Measurements from ENCODE around the gene CD79B.

The CD79B gene

DNA sequence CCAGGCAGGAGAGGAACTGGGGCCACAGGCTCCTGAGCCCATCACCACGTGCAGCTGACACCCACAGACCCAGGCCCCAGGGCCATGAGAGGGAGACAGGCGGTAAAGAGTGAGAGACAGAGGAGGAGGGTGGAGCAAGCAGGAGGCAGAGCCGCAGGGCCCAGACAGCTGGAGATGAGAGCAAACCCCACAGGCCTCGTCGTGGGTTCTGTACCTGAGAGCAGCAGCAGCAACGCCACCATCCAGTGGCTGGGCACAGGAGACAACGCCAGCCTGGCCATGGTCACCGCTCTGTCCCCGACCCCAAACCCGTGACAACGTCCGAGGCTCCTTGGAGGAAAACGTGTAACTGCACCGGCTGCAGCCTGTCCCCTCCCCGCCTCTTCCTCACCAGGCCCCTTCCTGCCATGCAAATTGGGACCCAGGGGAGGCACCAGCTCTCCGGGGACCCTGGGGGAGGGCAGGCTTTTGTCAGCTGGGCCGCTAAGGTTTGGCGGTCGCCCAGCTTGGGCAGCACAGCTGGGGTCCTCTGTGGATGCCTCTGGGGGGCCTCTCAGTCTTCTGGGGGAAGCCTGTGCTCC is at the start of gene CD79B:
CD79B (minus strand) TSS at position 351 of the 581 bp plus-strand sequence; CDS start at position 281, 70 bp downstream.
- no peak for TF ChIP-seq GATA3 (IDR thresholded peaks at IDR 0.05; ENCODE audit: low read depth, low read length)
- TF ChIP-seq GATA2 (IDR thresholded peaks at IDR 0.05; ENCODE audit: low read depth, low read length), result no peak

DNA sequence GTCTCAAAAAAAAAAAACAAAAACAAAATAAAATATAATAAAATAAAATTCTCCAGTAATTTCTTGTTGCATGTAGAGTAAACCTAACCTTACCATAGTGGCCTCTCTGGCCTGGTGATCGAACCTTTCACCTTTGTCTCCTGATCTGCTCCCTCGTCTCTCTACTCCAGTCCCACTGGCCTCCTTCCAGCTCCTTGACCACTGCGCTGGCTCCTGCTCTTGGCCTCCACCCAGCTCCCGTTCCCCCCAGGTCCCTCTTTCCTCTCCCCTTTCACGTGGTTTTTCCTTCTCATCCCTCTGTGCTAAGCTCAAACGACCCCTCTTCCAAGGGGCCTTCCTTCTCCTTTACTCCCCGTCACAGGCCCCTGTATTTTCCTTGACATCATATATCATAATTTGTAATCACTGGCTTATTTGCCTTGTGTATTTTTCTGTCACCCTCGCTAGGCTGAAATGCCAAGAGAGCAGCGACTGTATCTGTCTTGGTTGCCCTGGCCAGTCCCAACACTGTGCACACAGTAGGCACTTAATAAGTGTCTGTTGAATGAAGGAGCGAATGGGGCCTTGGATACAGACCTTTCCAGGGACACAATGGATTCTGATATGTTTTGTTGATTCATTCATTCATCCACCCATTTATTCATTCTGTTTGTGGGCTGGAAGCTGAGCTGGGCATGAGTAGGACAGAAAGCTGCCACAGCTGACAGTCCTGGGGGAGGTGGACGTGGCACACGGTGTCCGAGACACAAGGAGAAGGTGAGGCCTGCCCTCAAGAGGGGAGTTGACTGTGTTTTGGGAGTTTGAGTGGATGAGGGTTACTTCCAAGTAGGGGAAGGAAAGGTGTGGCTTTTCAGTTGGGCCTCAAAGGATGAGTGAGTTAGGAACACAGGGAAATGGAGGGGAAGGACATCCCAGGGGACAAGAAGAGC is 46.4 kb upstream of the CD79B start:
- no peak for TF ChIP-seq GATA2 (IDR thresholded peaks at IDR 0.05; ENCODE audit: low read depth, low read length)
- TF ChIP-seq GATA3 (IDR thresholded peaks at IDR 0.05; ENCODE audit: low read depth, low read length), result no peak

DNA sequence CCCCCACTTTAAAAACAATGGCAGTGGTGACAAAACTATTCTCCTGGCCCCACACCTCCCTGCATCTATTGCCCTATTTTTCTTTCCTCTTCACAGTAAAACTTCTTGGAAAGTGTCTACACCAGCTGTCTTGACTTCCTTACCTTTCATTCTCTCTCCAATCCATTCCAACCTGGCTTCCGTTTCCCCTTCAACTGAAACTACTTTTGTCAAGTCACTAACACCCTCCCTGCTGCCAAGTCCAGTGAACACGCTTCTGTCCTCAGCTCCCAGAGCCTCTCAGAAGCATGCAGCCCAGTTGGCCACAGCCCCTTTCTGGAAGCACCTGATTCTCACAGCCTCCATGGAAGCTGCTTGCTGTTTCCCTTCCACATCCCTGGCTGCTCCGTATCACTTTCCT is 44.6 kb upstream of the CD79B start:
- no peak for TF ChIP-seq GATA2 (IDR thresholded peaks at IDR 0.05; ENCODE audit: low read depth, low read length)
- no peak for TF ChIP-seq GATA3 (IDR thresholded peaks at IDR 0.05; ENCODE audit: low read depth, low read length)

DNA sequence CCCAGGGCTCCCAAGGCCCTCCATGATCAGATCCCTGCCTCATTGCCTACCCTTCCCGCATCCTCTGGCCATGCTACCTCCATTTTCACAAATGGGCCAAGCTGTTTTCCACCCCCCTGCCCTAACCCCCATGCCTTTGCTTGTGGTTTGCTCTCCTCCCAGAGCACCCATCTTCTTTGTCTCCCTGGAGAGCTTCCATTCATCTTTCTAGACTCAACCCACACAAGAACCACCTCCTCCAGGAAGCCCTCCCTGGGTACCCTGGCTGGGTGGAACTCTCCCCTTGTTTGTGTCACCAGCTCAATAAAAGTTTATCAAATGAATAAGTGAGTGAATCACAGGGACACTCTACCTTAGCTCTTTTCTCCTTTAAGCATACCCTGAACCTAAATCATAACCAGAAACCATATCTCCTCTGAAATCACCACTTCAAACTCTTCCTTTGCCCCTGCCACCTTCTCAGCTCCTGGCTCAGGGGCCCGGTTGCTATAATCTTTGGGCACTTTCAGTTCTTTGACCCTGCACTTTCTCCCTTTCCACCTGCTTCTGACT is 43.5 kb upstream of the CD79B start:
- TF ChIP-seq GATA3 (IDR thresholded peaks at IDR 0.05; ENCODE audit: low read depth, low read length) (no peak), GATA2 (IDR thresholded peaks at IDR 0.05; ENCODE audit: low read depth, low read length) (no peak)

DNA sequence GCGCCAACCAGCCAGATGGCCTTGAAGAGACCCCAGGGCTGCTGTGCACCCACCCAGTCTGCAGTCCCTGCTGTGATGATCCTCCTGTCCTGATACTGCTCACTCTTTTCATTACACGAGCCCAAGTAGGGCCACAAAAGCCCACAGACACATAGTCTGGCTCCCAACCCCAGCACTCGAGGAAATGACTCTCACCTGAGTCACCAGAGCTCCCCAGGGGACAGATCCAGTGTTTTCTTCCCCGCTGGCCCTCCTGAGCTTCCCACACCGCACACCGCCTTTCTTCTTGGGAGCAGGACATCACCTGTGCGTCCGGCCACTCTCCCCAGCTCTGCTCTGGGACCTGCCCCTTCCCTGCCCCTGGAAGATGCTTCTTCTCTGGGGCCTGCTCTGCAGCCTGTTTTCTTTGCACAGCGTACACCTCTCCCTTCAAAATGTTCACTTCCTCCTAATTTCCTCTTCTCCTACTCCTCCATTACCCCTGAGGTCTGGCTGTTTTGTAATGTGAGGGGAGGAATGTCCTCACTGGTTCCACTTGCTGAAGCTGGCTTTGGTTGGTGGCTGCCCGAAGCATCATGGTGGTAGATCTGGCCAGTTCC is 42.6 kb upstream of the CD79B start:
- TF ChIP-seq GATA3 (IDR thresholded peaks at IDR 0.05; ENCODE audit: low read depth, low read length) (no peak), GATA2 (IDR thresholded peaks at IDR 0.05; ENCODE audit: low read depth, low read length) (no peak)

DNA sequence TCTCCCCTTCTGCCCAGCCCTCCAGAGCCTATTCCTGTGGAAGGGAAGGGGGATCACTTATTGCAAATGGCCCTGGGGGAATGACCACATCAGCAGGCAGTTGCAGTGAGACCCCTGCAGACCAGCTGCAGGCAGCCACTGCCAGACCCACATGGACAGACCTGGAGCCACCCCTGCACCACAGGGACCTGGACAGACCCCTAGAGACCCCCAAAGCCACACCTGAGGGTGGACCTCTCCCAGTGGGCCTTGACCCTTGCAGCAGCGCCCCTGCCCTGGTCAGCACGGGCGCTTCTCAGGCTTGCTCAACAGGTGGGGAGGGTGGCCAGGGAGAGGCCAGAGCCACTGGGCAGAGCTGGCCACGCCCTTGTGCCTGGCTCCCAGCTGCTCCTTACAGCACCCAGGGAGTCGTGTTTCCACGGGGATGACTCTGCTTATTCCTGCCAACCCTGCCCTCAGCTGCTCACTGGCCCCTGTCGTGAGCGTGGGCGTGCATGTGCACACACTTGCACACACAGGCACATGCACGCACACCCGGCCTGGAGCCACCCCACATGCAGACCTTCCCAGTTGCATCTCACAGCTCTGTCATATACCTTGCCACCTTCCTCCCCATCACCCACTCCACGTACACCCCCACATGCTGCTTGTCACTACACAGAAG is 41.9 kb upstream of the CD79B start:
- TF ChIP-seq GATA3 (IDR thresholded peaks at IDR 0.05; ENCODE audit: low read depth, low read length) (no peak), GATA2 (IDR thresholded peaks at IDR 0.05; ENCODE audit: low read depth, low read length) (no peak)

DNA sequence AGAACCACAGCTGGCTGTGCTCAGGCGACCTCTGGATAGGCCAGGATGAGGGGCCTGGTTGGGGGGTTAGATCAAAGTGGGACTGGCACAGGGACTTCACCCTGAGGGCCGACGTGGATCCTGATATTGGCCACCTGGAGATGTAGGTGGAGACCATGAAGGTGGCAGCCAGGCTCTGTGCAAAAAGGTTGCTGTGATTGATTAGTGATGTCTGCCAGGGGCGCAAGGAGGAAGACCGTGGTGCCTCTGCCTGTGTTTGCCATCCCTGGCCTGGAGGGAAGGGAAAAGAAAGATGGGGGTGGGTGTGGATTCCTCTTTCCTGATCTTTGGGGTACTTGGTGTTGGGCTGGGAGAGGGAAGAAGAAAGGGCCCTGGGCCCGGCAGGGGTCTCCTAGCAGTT is 41.1 kb upstream of the CD79B start:
- no peak for TF ChIP-seq GATA3 (IDR thresholded peaks at IDR 0.05; ENCODE audit: low read depth, low read length)
- TF ChIP-seq GATA2 (IDR thresholded peaks at IDR 0.05; ENCODE audit: low read depth, low read length), result no peak

DNA sequence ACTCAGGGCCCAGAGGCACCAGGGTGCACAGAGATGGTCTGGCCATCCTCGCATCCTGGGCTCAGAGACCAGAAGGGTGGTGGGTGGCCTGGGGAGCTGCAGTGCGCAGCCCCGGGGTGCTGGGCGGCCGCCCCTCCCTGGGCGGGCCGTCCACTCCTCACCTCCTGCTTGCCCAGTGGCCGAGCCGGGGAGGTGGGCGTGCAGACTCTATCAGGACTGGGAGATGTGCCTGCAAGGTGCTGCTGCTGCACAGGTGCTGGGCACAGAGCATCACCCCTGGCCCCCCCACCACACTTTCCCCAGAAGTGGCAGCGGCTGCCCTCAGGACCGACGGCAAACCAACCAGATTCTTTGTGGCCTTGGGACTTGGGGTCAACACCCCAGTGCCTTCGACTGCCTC is 40.7 kb upstream of the CD79B start, which contains the start of gene SCN4A:
SCN4A (minus strand) TSS at position 123 of the 400 bp plus-strand sequence; CDS start at position 46, 77 bp downstream.
- TF ChIP-seq GATA3 (IDR thresholded peaks at IDR 0.05; ENCODE audit: low read depth, low read length), result no peak
- no peak for TF ChIP-seq GATA2 (IDR thresholded peaks at IDR 0.05; ENCODE audit: low read depth, low read length)

DNA sequence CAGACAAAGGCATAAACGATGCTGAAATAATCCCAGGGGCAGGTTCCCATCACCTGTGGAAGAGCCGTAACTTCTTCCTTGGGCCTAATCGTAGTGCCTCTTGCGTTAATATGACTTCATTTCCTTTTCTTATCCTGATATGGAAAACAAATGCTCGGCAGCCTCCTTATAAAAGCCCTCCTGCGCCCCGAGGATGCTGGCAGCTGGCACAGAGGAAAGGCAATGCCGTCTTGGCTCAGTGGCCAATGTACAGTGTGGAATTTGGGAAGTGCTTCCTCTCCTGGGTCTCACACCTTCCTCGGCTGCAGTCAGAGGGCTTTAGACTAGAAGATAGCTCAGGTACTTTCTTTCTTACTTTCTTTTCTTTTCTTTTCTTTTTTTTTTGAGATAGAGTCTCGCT is 37.1 kb upstream of the CD79B start:
- TF ChIP-seq GATA3 (IDR thresholded peaks at IDR 0.05; ENCODE audit: low read depth, low read length), result no peak
- no peak for TF ChIP-seq GATA2 (IDR thresholded peaks at IDR 0.05; ENCODE audit: low read depth, low read length)

DNA sequence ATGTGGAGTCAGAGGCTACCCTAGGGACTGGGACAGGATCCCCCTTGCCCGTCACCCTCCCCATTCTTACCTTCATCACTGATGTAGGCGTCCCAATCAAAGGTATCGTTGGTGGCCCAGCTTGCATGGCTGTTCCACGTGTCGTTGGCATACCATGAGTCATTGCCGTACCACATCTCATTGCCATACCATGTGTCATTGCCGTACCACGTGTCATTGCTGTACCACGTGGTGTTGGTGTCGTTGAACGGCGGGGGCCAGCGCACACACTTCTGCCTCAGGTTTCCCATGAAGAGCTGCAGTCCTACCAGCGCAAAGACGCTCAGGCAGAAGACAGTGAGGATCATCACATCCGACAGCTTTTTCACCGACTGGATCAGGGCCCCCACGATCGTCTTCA is 35.8 kb upstream of the CD79B start:
- no peak for TF ChIP-seq GATA2 (IDR thresholded peaks at IDR 0.05; ENCODE audit: low read depth, low read length)
- TF ChIP-seq GATA3 (IDR thresholded peaks at IDR 0.05; ENCODE audit: low read depth, low read length), result no peak

DNA sequence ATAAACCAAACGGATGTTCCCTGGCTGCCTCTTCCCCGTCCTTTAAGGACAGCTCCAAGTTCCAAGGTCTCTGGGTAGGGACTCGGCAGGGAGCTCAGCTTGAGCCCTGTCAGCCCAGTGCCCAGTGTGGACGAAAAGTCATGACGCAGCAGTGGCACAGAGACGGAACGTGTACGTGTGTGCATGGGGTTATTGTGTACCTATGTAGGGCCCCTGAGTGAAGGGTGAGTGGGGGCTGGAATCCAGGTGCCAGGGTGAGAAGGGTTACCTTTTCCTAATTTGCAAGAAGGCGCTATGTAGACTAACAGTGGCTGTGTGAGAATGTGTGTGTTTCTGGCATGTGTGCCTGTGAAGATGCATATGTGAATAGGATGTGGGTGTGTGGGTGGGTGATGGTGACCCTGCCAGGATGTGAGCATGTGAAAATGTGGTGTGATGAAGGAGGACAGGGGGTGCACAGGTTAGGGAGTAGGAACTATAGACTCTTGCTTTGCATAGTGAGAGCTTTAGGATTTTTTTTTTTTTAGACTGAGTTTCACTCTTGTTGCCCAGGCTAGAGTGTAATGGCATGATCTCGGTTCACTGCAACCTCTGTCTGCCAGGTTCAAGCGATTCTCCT is 34.6 kb upstream of the CD79B start:
- TF ChIP-seq GATA3 (IDR thresholded peaks at IDR 0.05; ENCODE audit: low read depth, low read length), result no peak
- no peak for TF ChIP-seq GATA2 (IDR thresholded peaks at IDR 0.05; ENCODE audit: low read depth, low read length)

DNA sequence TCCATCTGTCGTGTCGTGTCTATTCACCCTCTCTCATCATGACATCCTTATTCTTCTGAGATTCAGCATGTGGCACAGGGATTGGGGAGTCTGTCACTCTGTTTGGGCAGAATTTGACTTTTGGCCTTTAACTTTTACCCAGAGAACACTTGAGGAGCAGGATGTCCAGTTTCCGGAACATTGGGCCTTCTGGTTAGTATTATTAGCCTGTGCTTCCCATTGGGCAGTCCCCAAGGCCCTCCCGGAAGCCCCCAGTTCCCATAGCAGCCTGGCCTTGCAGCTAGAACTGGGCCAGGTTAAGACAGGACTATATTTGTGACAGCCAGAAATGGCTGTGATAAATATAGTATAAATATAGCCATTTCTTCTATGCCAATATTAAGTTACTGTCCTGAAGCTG is 31.0 kb upstream of the CD79B start:
- TF ChIP-seq GATA2 (IDR thresholded peaks at IDR 0.05; ENCODE audit: low read depth, low read length), result no peak
- no peak for TF ChIP-seq GATA3 (IDR thresholded peaks at IDR 0.05; ENCODE audit: low read depth, low read length)

DNA sequence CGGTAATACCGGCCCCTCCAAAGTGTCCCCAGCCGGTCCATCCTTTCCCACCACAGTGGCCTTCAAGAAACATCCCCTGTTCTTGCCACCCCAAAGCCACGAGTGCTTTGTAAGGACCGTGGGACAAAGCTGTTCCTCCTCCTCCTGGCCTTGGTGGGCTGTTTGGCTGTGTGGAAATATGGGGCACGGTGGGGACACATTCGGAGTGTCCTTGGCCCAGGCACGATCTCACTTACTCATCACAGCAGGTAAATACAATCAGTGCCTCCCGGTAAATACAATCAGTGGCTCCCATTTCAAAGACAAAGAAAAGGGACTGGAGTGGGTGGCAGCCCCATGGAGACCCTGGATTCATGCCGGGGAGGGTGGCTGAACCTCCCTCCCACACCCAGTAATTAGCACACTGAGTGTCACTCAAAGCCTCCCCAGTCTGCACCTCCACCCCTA is 30.2 kb upstream of the CD79B start:
- TF ChIP-seq GATA2 (IDR thresholded peaks at IDR 0.05; ENCODE audit: low read depth, low read length) (no peak), GATA3 (IDR thresholded peaks at IDR 0.05; ENCODE audit: low read depth, low read length) (no peak)

Data from SH-SY5Y (cell line).